HepG2 (cell line): Measurements from ENCODE around the gene CBX2. TPM values are rescaled to one million over a fixed set of nuclear protein-coding genes. Genes with fewer than 3 reads are reported as not detected.
A peak's percentile ranks its signal among the peaks of the same experiment; 100 is the strongest.

Experiments used
- ELF4 ChIP-seq: sonication (generic); formaldehyde crosslinking; IDR thresholded peaks from 2 replicates; pipeline ENCODE4 v1.5.0; 2020; ENCODE audit warnings: missing genetic modification reagents, mild to moderate bottlenecking, moderate library complexity, borderline replicate concordance
- GABPA ChIP-seq, 2 experiments: IDR thresholded peaks; 2 replicates each; pipeline ENCODE4 v1.6.1; 2011 to 2016; ENCODE audit warnings: low read depth in 2 of 2, low read length in 1 of 2, missing biosample characterization in 1 of 2, missing genetic modification characterization in 1 of 2
- HINFP ChIP-seq: sonication (generic); formaldehyde crosslinking; IDR thresholded peaks from 2 replicates; pipeline ENCODE4 v1.4.0; 2020; ENCODE audit warnings: low read depth, mild to moderate bottlenecking, missing genetic modification reagents
- KAT8 ChIP-seq: IDR thresholded peaks from 2 replicates; pipeline ENCODE4 v1.6.1; 2016; ENCODE audit warnings: missing genetic modification reagents, missing compliant biosample characterization
- KLF13 ChIP-seq: sonication (generic); formaldehyde crosslinking; IDR thresholded peaks from 2 replicates; pipeline ENCODE4 v1.4.0; 2020; ENCODE audit warnings: mild to moderate bottlenecking, missing genetic modification reagents
- MLLT10 ChIP-seq: sonication (generic); formaldehyde crosslinking; IDR thresholded peaks from 2 replicates; pipeline ENCODE4 v1.4.0; 2020; ENCODE audit warnings: missing genetic modification reagents
- PCBP1 ChIP-seq: fragments of 200-400 bp; formaldehyde crosslinking; IDR thresholded peaks from 2 replicates; pipeline ENCODE4 v1.6.1; 2017; ENCODE audit warnings: mild to moderate bottlenecking, low read depth, low read length, borderline replicate concordance
- POLR2A ChIP-seq, 2 experiments: IDR thresholded peaks; 2 replicates each; pipeline ENCODE4 v1.6.1; 2011; ENCODE audit warnings: low read depth in 2 of 2, low read length in 2 of 2, mild to moderate bottlenecking in 1 of 2, moderate library complexity in 1 of 2; ENCODE audit not compliant: insufficient read depth in 1 of 2
- SP1 ChIP-seq, 2 experiments: fragments of 450-650 bp in 1 of 2; sonication (generic) in 1 of 2; formaldehyde crosslinking in 1 of 2; IDR thresholded peaks; 2 replicates each; pipeline versions ENCODE4 v1.4.0 to v1.6.1; 2016 to 2020; ENCODE audit warnings: missing genetic modification reagents in 1 of 2
- THAP9 ChIP-seq: sonication (generic); formaldehyde crosslinking; IDR thresholded peaks from 2 replicates; pipeline ENCODE4; 2020; ENCODE audit warnings: missing genetic modification reagents, mild to moderate bottlenecking, borderline replicate concordance
- USF2 ChIP-seq, 2 experiments: sonication (generic) in 1 of 2; formaldehyde crosslinking in 1 of 2; IDR thresholded peaks; 2 replicates each; pipeline versions ENCODE4 v1.5.1 to v1.6.1; 2011 to 2020; ENCODE audit warnings: borderline replicate concordance in 1 of 2, low read depth in 1 of 2, low read length in 1 of 2, mild to moderate bottlenecking in 1 of 2, missing genetic modification reagents in 1 of 2, moderate library complexity in 1 of 2
- ZBTB4 ChIP-seq: sonication (generic); formaldehyde crosslinking; IDR thresholded peaks from 2 replicates; pipeline ENCODE4 v1.4.0; 2020; ENCODE audit warnings: missing genetic modification reagents, mild to moderate bottlenecking, borderline replicate concordance
- ZNF256 ChIP-seq: sonication (generic); formaldehyde crosslinking; conservative IDR thresholded peaks from 2 replicates; pipeline ENCODE4 v1.4.0; 2020; ENCODE audit warnings: missing genetic modification reagents
- ZNF274 ChIP-seq: sonication (generic); formaldehyde crosslinking; IDR thresholded peaks from 2 replicates; pipeline ENCODE4 v1.5.1; 2020; ENCODE audit warnings: mild to moderate bottlenecking, missing genetic modification reagents
- ZNF335 ChIP-seq: sonication (generic); formaldehyde crosslinking; IDR thresholded peaks from 2 replicates; pipeline ENCODE4 v1.4.0; 2020; ENCODE audit warnings: missing genetic modification reagents
- ZNF619 ChIP-seq: sonication (generic); formaldehyde crosslinking; IDR thresholded peaks from 2 replicates; pipeline ENCODE4 v1.4.0; 2020; ENCODE audit warnings: mild to moderate bottlenecking, missing genetic modification reagents
- ZNF839 ChIP-seq: sonication (generic); formaldehyde crosslinking; IDR thresholded peaks from 2 replicates; pipeline ENCODE4 v1.4.0; 2020; ENCODE audit warnings: missing genetic modification reagents, mild to moderate bottlenecking, borderline replicate concordance
- polyA plus RNA-seq, 8 experiments: library from polyadenylated mRNA; depleted of rRNA in 3 of 8; stranded (reverse) in 7 of 8; unstranded in 1 of 8; fragments of >200 nt; fragmentation: Illumina TruSeq in 4 of 8; extraction: Trizol in 4 of 8; gene quantifications; 2 replicates each; pipeline versions ENCODE4 v1.2.1 to v1.2.3, GENCODE V29; 2011 to 2016; ENCODE audit warnings: low read depth in 4 of 8, missing spikeins in 1 of 8, mixed read lengths in 1 of 8; ENCODE audit not compliant: insufficient read depth in 1 of 8
- total RNA-seq, 5 experiments: library from RNA; depleted of rRNA; stranded (reverse); fragments of >200 nt; fragmentation: Illumina TruSeq; extraction: Trizol; gene quantifications; 2 replicates each; pipeline ENCODE4 v1.2.3, GENCODE V29; 2016; ENCODE audit warnings: low read depth in 1 of 5

The CBX2 gene
- total and polyA plus RNA-seq, 2 of the 13 experiments (the other 11 are each of a cell fraction or from before 2014, with no cell fraction given) = 14.5 to 31.1 TPM

- TF ChIP-seq SP1 (IDR thresholded peaks at IDR 0.05) = no peak
- no peak for TF ChIP-seq SP1 (CRISPR knock-in tag; IDR thresholded peaks at IDR 0.05)
- TF ChIP-seq ZNF335 = 0 out of 2 replicates have a peak, but pooled peaks have one; percentile 3
- peak; percentile 72 for TF ChIP-seq ZNF274 (CRISPR knock-in tag)
- TF ChIP-seq PCBP1 = 0 out of 2 replicates have a peak, but pooled peaks have one; percentile 23
- TF ChIP-seq GABPA (IDR thresholded peaks at IDR 0.05; ENCODE audit: low read depth, low read length) = 0 out of 2 replicates have a peak, but pooled peaks have one; percentile 2
- TF ChIP-seq GABPA (CRISPR knock-in tag; IDR thresholded peaks at IDR 0.05; ENCODE audit: low read depth) = no peak
- no peak for TF ChIP-seq ZNF619
- 0 out of 4 replicates have a peak, but pooled peaks of 1 of the 2 experiments have one; percentile 7 for TF ChIP-seq POLR2A (IDR thresholded peaks at IDR 0.05; ENCODE audit: insufficient read depth in 1 of 2, low read depth in 2 of 2, low read length in 2 of 2)
- TF ChIP-seq ELF4 = no peak
- no peak for TF ChIP-seq ZNF256 (CRISPR knock-in tag)
- 0 out of 2 replicates have a peak, but pooled peaks have one; percentile 85 for TF ChIP-seq KLF13
- TF ChIP-seq USF2 (IDR thresholded peaks at IDR 0.05; ENCODE audit: low read depth, low read length) = no peak
- TF ChIP-seq USF2 (CRISPR knock-in tag; IDR thresholded peaks at IDR 0.05; ENCODE audit: borderline replicate concordance) = peak; percentile 86; the same call in 1 of the 2 replicates
- TF ChIP-seq ZNF839 (CRISPR knock-in tag) = 0 out of 2 replicates have a peak, but pooled peaks have one; percentile 56
- no peak for TF ChIP-seq MLLT10
- 0 out of 2 replicates have a peak, but pooled peaks have one; percentile 34 for TF ChIP-seq HINFP
- peak; percentile 6; the same call in 1 of the 2 replicates for TF ChIP-seq KAT8 (CRISPR knock-in tag)
- TF ChIP-seq ZBTB4 (CRISPR knock-in tag) = peak; percentile 75; the same call in 1 of the 2 replicates
- peak; percentile 65; the same call in 1 of the 2 replicates for TF ChIP-seq THAP9
These were observed 49.0 kb upstream of the CBX2 start (continued) for GRCh38 chr17:79728908-79729471.
